Heart left ventricle (tissue), 16 donors: ENCODE data around the gene NAT10. TPM values are rescaled to one million over a fixed set of nuclear protein-coding genes. Genes with fewer than 3 reads are reported as not detected.
A peak's percentile ranks its signal among the peaks of the same experiment; 100 is the strongest.

Experiments used
- ATAC-seq, 4 donors: fragments of 200-7000 bp; cut with Tn5 transposase; one replicate each; pipeline ENCODE4 v1.9.1; 2020 to 2022; ENCODE audit warnings: moderate library complexity in 4 of 4, mild to moderate bottlenecking in 3 of 4, moderate number of reproducible peaks in 1 of 4
- DNase-seq, 5 donors: peaks; one replicate each; pipeline ENCODE4 v3.0.0-alpha.2; 2020
- H3K27ac ChIP-seq, 12 donors: fragments of 200-600 bp; sonication (generic) in 4 of 12; one replicate each; pipeline versions ENCODE4 v1.5.0 to v1.8.0; 2016 to 2022; ENCODE audit warnings: mild to moderate bottlenecking in 2 of 12
- H3K27me3 ChIP-seq, 9 donors: fragments of 200-600 bp; sonication (generic) in 2 of 9; one replicate each; pipeline versions ENCODE4 v1.5.1 to v1.8.0; 2016 to 2022; ENCODE audit warnings: mild to moderate bottlenecking in 3 of 9
- H3K36me3 ChIP-seq, 9 donors: fragments of 200-600 bp; sonication (generic) in 2 of 9; one replicate each; pipeline versions ENCODE4 v1.5.0 to v1.8.0; 2018 to 2022; ENCODE audit warnings: mild to moderate bottlenecking in 2 of 9
- H3K4me1 ChIP-seq, 12 donors: fragments of 200-600 bp; sonication (generic) in 4 of 12; one replicate each; pipeline versions ENCODE4 v1.5.0 to v1.8.0; 2016 to 2022; ENCODE audit warnings: mild to moderate bottlenecking in 3 of 12
- H3K4me3 ChIP-seq, 12 donors: fragments of 200-600 bp; sonication (generic) in 4 of 12; one replicate each; pipeline versions ENCODE4 v1.5.0 to v1.8.0; 2017 to 2022; ENCODE audit warnings: mild to moderate bottlenecking in 9 of 12, moderate library complexity in 4 of 12
- H3K9me3 ChIP-seq, 12 donors: fragments of 200-600 bp; sonication (generic) in 4 of 12; one replicate each; pipeline versions ENCODE4 v1.5.0 to v1.8.0; 2016 to 2022; ENCODE audit warnings: mild to moderate bottlenecking in 1 of 12
- CTCF ChIP-seq, 12 donors: fragments of 200-600 bp; sonication (generic) in 4 of 12; IDR thresholded peaks; one replicate each; pipeline versions ENCODE4 v1.5.0 to v1.8.0; 2018 to 2022; ENCODE audit warnings: antibody characterized with exemption in 12 of 12, mild to moderate bottlenecking in 5 of 12
- POLR2A ChIP-seq, 2 donors: fragments of 450-650 bp; IDR thresholded peaks; one replicate each; pipeline ENCODE4 v1.6.1; 2017; ENCODE audit warnings: antibody characterized with exemption in 2 of 2, mild to moderate bottlenecking in 2 of 2, moderate library complexity in 2 of 2
- WGBS, 4 donors: extraction: QIAGEN DNeasy Blood & Tissue Kit in 2 of 4; methylation state at CpG; one replicate each; pipeline versions ENCODE4 v1.1.5 to v1.1.7; 2013 to 2018; 5-methylcytosine and 5-hydroxymethylcytosine counted together
- intact Hi-C, 10 donors: fragments of 100-400 bp; cut with DNase I; formaldehyde crosslinking; loops; one replicate each; pipeline versions ENCODE4 v1.11.1 to v1.14.2; 2022
- polyA plus RNA-seq, 2 donors: library from polyadenylated mRNA; stranded (reverse); fragments of 200-250 nt; gene quantifications; one replicate each; pipeline ENCODE4 v1.2.3, GENCODE V29; 2013
- total RNA-seq, 9 donors: library from RNA; depleted of rRNA in 2 of 9; stranded (reverse); fragments of >200 nt in 2 of 9; fragmentation: NEBNext Ultra II Directional in 3 of 9; extraction: Animal tissue kit (Norgen Biotek cat#: 25700) in 3 of 9; gene quantifications; one replicate each; pipeline versions ENCODE4 v1.1.0 to v1.2.4, GENCODE V29; 2016 to 2023
- donor health status: ischemic (EF 13 %, LVEDD 7.1; RV severe dilation, severe dysfunction).
- donor health status: healthy with polysubstance abuse.
- donor health status: DM: no; HTN: yes; CAD: no.
- donor health status: DM: no; HTN: no; CAD: no.
- donor health status: ischemic (EF 25% LVEDD 6.9; RV normal size, moderate dysfunction).
- donor health status: ischemic (EF 25% LVEDD 5.7; RV mildly dilated, moderate dysfunction).
- donor health status: healthy.
- donor health status: DM: yes; HTN: yes; CAD: no.
- donor health status: ischemic (EF 35%, LVEDD 5.7; RV mildly dilated, moderate dysfunction).
- donor health status: nonischemic (EF 11% LVEDD 7.7; RV severe dilation, severe dysfunction).
- donor health status: DM: yes; HTN: yes; CAD: no.
- donor health status: PGD.
- donor health status: ischemic (EF 29% LVEDD 5.4; RV normal size, mild dysfunction).
- donor health status: nonischemic (EF 23%, LVEDD 6.1; RV moderate dilation, normal function).

The NAT10 gene
- total and polyA plus RNA-seq, 11 donors: 14.5 to 27.1 (median 21.1) TPM

- intact Hi-C loops: loop anchor here in 1 of 10 donors (10.0 kb wide), 1 partner anchor 326 kb away; no protein-coding TSS in a partner anchor
- H3K4me1 ChIP-seq: peaks cover 0 to 3% (median 1%) of the 10 kb centered on the region in 12 donors
- WGBS, 4 donors: 80 to 86% (median 84%) methylated on average over 17 to 18 of the region's 18 CpGs
- no peak overlapping the region for H3K4me3 ChIP-seq
- ATAC-seq (no peak), DNase-seq (peak in 1 of 5 donors; percentile 34)
- TF ChIP-seq POLR2A (IDR thresholded peaks at IDR 0.05) (no peak), CTCF (IDR thresholded peaks at IDR 0.05) (no peak)
- peaks cover 0 to 44% (median 8%) of the 10 kb centered on the region in 9 donors for H3K36me3 ChIP-seq
- no peaks in the 10 kb centered on the region for H3K9me3 ChIP-seq
- no peak overlapping the region for H3K27ac ChIP-seq
- no peaks in the 10 kb centered on the region for H3K27me3 ChIP-seq
These were observed 63.4 kb downstream of the NAT10 start for GRCh38 chr11:34168642-34169420.

GRCh38 chr11:34169686-34170085 is 64.3 kb downstream of the NAT10 start:
- intact Hi-C loops: loop anchor here (5.0 to 10.0 kb wide), 5 partner anchors 172 to 325 kb away; no protein-coding TSS in a partner anchor
- ATAC-seq (no peak), DNase-seq (peak in 1 of 5 donors; percentile 34)
- no peak for TF ChIP-seq CTCF (IDR thresholded peaks at IDR 0.05)
- no peak for TF ChIP-seq POLR2A (IDR thresholded peaks at IDR 0.05)
- peaks cover 0 to 44% (median 5%) of the 10 kb centered on the region in 9 donors for H3K36me3 ChIP-seq
- no peak overlapping the region for H3K4me3 ChIP-seq
- H3K4me1 ChIP-seq: peaks cover 0 to 11% (median 8%) of the 10 kb centered on the region in 12 donors
- no peaks in the 10 kb centered on the region for H3K9me3 ChIP-seq
- no peaks in the 10 kb centered on the region for H3K27me3 ChIP-seq
- WGBS, 4 donors: 59 to 68% (median 64%) methylated on average over 8 of the region's 8 CpGs
- H3K27ac ChIP-seq: no peak overlapping the region

- Histone ChIP-seq H3K4me3 (no peak overlapping the region), H3K4me1 (peaks cover 0 to 17% (median 11%) of the 10 kb centered on the region in 12 donors), H3K9me3 (no peaks in the 10 kb centered on the region), H3K27me3 (no peaks in the 10 kb centered on the region), H3K36me3 (peaks cover 0 to 27% (median 0%) of the 10 kb centered on the region in 9 donors), H3K27ac (no peak overlapping the region)
- intact Hi-C loops: loop anchor here in 9 of 10 donors (5.0 to 10.0 kb wide), 5 partner anchors 176 to 322 kb away; no protein-coding TSS in a partner anchor
- WGBS, 4 donors: 96 to 98% (median 97%) methylated on average over 16 of the region's 16 CpGs
- TF ChIP-seq POLR2A (IDR thresholded peaks at IDR 0.05): no peak
- no peak for TF ChIP-seq CTCF (IDR thresholded peaks at IDR 0.05)
- DNase-seq (peak in 1 of 5 donors; percentile 45), ATAC-seq (no peak)
These were observed 67.6 kb downstream of the NAT10 start for GRCh38 chr11:34173050-34173449.

GRCh38 chr11:34174412-34175041 is 69.1 kb downstream of the NAT10 start:
- intact Hi-C loops: loop anchor here (1.0 to 10.0 kb wide), 10 partner anchors 177 to 320 kb away; partner anchors contain the start of gene ABTB2 (in 3 of the 10)
- Histone ChIP-seq H3K4me1 (peaks cover 0 to 17% (median 11%) of the 10 kb centered on the region in 12 donors), H3K36me3 (peaks cover 0 to 19% (median 0%) of the 10 kb centered on the region in 9 donors), H3K9me3 (no peaks in the 10 kb centered on the region), H3K27ac (peak overlapping the region in 1 of 12 donors; percentile 24), H3K4me3 (peak overlapping the region in 10 of 12 donors; percentile 17 to 48 (median 32)), H3K27me3 (no peaks in the 10 kb centered on the region)
- WGBS, 4 donors: 5 to 10% (median 7%) methylated on average over 28 to 33 of the region's 33 CpGs
- ATAC-seq: peak; percentile 94 to 99 (median 98)
- peak; percentile 85 to 97 (median 93) for TF ChIP-seq CTCF (IDR thresholded peaks at IDR 0.05)
- TF ChIP-seq POLR2A (IDR thresholded peaks at IDR 0.05): no peak
- DNase-seq: peak; percentile 82 to 93 (median 83)
